ENCODE results near the gene P2RX6.
"Not testable (repeated sequence)": the region's sequence is repeated elsewhere in the genome, so short reads cannot be mapped to it uniquely, and the experiment has no call there.

Gene P2RX6

DNA sequence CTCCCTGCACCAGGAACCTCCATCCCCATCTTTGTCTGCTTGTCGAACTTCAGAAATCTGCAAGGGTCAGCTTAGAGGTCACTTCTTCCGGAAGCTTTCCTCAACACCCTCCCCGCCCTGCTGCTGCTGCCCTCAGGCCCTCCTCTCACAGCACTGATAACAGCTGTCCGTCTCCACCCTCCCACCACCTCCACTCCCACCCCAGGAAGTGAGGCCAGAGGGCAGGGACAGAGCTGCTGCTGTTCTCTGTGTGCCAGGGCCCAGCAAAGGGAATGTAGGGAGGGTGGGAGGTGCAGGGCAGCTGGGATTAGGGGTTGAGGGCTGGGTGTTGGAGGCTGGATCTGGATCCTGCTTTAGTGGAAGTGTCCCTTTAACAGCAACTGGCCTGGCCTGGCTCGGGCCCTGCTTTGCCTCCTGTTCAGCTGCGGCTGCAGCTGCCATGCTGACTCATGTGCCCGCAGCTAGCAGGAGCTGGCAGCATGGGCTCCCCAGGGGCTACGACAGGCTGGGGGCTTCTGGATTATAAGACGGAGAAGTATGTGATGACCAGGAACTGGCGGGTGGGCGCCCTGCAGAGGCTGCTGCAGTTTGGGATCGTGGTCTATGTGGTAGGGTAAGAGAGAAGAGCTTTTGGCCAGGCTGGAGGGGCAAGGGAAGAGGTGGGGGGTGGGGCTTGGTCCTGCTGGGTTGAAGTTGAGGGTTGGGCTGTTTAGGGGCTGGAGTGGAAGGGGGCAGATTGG, at the start of gene P2RX6:
P2RX6 (plus strand) TSS at position 440 of the 740 bp plus-strand sequence; CDS start at position 450, 10 bp downstream.
- DNase-seq (ENCODE audit: low spot score) = no peak

DNA sequence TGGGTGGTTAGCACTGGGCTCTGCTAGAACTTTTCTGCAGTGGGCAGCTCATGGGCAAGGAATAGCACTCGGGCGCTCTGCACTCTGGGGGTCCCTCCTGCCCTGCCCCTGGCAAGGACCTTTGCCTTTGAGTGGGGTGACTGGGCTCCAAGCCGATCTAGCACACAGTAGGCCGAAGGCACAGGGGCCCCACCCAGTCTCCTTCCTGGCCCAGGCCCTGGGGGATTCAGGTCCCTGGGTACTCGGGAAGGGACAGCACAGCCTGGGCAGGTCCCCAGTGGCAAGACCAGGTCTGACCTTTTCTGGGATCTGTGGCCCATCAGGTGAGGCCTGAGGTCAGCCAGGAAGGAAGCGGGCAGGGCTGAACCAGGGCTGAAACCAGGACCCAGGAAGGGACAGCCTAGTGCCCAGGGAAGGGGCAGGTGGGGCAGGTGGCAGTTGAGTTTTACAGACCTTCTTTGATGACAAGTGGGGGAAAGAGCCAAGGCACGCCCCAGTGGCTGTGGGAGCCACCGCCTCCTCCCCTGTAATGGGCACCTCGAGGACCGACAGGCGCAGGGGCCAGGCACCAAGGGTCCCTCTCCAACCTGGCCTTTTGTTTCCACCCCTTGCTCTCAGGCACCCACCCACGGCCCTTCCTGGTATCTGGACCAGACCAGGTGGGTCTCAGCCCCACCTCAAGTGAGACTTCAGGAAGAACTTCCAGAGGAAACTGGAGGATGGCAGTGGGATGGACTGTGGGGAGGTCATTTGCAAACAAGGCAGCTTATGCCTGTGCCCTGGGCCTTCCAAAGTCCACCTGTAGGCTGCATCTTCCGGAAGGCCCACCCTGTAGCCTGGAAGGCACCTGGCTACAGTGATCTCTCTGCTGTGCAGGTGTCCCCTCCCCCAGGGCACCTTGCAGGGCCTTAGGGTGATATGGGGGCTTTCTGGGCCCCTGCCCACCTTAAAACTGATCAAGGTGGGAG, 48.8 kb upstream of the P2RX6 start:
- DNase-seq (ENCODE audit: low spot score) = no peak

DNA sequence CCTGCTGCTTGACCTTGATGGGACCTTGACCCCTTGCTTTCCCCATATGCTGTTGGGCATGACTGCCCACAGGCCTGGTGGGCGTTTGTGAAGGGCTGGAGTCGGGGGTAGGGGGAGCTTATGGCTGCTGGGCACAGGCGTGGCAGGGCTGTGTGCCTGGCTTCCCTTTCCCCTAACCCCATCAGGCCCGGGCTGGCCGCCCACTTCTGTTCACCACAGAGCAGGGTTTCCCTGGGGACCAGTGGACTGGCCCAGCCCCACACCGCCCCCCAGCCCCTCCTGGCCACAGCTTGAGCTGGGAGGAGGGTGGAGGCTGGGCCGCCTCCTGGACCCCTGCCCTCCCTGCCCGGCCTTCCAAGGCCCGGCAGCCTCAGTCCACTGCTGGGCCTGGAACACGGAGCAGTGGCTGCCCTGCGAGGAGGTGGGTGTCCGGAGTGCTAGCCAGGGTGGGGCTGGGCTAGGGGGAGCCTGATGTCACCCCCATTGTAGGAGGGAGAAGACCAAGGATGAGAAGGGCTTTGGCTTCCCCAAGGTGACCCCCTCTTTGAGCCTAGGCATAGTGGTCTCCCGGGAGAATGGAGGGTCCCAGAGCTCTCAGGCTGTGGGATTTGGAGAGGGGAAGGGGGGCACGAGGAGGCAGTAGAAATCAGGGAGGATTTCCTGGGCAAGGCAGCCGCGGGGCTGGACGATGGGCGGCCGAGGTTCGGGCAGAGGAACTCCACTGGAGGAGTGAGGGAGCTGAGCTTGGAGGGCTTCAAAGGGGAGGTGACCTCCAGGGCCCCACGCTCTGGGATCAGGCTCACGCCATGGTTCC, 47.9 kb upstream of the P2RX6 start, which contains the start of gene AIFM3:
AIFM3 (plus strand) TSS at position 373 of the 814 bp plus-strand sequence. CDS start 690 bp downstream, outside the sequence.
- DNase-seq (ENCODE audit: low spot score) = no peak

DNA sequence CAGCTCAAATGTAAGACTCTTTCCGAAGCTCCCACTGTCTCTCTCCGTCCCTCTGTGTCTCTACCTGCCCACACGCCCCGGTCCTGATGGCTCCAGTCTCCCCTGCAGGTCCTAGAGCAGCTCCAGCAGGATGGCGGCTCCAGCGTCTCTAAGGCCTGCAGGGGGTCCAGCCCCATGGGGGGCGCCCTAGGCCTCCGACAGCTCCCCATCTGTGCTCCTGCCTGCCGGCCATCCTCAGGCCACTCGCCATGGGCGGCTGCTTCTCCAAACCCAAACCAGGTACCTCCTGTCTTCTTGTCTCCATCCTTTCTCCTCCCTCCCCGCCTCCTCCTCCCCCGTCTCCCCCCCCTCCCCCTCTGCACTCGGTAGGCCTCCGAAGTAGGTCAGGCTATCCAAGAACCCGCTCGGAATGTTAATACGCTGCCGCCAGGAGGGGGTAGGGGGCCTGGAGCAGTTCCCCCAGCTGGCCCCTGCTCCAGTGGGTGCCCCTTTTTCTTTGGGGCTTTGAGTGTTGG, 47.2 kb upstream of the P2RX6 start:
- no peak for DNase-seq (ENCODE audit: low spot score)

DNA sequence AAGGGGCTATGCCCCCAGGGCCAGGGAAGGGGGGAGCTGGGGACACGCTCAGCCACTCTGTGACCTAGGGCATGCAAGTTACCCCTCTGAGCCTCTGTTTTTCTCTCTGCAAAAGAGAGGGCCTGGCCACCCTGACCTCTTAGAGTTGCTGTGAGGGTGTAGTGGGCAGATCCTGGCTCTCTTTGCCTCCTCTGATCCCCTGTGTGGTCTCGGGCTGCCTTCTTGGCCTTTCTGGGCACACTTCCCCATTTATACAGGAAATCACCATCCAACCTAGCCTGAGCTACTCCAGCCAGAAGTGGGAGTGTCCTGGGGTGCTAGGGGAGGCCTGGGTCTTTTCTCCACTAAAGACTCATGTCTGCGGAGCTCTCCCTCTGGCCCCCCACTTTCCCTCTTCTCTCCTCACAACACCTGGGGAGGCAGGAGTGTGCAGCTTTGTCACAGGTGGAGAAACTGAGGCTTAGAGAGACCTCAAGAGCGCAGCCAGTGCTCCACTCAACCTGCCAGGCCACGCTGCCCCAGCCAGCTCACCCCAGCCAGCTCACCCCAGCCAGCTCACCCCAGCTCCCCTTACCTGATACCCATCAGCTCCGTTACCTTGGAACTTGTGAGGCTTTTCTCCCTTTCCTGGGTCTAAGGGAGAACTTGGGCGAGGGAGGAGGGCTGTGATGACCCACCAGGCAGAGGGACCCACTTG, 46.5 kb upstream of the P2RX6 start:
- DNase-seq (ENCODE audit: low spot score) = no peak

DNA sequence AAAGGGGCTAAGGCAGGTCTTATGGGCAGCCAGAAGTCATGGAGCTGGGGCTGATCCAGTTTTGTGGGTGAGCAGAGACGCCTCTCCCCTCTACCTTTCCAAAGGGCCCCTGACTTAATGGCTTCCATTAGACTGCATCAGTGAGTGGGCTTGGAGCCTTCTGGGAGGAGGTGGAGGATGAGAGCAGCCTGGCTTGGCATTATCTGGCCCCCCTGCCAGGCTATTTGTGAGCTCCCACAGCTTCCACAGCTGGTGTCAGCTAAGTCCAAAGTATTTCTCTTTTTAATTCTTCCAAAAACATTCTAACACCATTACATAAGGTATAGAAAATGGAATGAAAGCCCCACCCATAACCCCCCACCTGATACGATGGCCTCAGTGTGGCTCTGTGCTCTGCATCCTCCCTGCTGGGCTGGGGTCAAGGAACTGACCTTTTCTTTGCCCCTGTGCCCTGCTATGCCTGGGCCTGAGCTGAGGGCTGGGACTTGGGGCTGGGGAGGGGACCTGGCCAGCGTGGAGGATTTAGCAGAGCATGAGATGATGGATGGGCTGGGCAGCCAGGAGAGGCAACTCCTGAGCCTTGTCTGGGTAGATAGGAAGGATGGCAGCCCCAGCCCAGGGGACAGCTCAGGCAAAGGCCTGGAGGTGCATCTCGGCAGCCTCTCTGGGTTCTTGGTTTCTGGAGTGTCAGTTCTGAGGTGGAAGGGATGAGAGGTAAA, 43.9 kb upstream of the P2RX6 start:
- no peak for DNase-seq (ENCODE audit: low spot score)

DNA sequence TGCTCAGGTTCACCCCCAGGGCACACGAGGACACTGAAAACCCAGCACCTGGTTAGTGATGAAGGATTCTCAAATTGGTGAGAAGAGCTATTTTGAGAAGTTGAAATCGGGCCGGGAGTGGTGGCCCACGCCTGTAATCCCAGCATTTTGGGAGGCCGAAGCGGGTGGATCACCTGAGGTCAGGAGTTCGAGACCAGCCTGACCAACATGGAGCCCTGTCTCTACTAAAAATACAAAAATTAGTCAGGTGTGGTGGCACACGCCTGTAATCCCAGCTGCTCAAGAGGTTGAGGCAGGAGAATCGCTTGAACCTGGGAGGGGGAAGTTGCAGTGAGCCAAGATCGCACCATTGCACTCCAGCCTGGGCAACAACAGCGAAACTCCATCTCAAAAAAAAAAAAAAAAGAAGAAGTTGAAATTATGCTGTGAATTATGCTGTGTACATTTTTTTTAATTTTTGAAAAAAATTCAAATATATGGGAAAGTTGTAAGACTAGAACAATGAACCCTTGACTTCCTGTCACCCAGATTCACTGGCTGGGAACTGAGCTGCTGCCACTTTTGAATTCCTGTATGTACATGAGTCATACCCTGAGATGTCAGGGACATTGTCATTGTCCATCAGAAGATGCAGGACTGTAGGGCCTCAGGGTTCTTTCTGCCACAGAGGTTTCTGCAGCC, 42.8 kb upstream of the P2RX6 start:
- not testable (repeated sequence) for DNase-seq (ENCODE audit: low spot score)

DNA sequence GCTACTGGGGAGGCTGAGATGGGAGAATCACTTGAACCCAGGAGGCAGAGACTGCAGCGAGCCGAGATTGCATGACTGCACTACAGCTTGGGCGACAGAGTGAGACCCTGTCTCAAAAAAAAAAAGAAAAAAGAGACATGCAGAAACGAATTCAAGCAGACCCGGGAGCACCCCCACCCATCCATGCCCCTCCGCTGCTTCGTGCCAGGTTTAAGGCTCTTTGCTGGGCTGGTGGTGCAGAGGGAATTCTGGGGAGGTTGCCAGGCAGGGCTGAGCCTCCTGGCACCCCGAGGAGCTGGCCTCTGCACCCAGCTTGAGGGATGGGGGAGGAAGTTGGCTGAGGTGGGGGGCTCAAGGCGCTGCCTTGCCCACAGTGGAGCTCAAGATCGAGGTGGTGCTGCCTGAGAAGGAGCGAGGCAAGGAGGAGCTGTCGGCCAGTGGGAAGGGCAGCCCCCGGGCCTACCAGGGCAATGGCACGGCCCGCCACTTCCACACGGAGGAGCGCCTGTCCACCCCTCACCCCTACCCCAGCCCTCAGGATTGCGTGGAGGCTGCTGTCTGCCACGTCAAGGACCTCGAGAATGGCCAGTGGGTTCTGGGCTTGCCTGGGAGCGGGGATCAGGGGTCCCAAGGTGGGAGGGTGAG, 41.9 kb upstream of the P2RX6 start:
- DNase-seq (ENCODE audit: low spot score) = no peak

DNA sequence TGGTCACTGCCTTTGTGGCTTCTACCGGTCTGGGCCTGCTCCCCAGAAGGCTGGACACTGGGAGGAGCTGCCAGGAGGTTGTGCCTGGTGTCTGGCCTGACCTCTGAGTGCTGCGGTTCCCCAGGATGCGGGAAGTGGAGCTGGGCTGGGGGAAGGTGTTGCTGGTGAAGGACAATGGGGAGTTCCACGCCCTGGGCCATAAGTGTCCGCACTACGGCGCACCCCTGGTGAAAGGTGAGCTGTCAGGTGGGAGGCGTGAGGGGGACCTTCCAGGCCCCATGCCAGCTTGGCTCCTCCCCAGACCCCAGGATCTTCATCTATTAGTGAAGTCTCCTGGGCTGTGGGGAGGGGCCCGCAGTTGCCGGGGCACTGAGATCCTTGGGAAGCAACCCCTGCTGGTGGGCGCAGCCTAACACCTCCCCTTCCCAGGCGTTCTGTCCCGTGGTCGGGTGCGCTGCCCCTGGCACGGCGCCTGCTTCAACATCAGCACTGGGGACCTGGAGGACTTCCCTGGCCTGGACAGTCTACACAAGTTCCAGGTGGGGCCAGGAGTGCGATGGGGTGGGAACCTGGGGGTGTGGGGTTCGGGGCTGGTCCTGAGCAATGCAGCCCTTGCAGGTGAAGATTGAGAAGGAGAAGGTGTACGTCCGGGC, 41.2 kb upstream of the P2RX6 start:
- DNase-seq (ENCODE audit: low spot score) = no peak

DNA sequence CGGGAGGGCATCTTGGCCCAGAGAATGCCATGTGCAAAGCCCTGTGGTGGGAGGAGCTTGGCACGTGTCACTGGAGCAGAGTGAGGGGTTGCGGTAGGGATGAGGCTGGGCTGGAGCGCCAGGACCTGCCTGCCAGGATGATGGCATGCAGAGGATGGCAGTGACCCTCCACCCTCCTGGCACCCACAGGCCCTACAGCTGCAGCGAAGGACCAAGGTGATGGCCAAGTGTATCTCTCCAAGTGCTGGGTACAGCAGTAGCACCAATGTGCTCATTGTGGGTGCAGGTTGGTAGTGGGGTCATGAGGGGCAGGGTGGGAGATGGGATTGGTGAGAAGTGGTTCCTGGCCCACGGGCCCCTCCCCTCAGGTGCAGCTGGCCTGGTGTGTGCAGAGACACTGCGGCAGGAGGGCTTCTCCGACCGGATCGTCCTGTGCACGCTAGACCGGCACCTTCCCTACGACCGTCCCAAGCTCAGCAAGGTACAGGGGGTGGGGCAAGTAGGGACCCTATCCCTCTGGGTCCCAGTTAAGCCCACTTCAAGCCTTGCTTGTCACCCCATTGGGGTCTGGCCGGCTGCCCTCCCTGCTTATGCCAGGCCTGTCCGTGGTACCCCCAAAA, 40.5 kb upstream of the P2RX6 start:
- no peak for DNase-seq (ENCODE audit: low spot score)

DNA sequence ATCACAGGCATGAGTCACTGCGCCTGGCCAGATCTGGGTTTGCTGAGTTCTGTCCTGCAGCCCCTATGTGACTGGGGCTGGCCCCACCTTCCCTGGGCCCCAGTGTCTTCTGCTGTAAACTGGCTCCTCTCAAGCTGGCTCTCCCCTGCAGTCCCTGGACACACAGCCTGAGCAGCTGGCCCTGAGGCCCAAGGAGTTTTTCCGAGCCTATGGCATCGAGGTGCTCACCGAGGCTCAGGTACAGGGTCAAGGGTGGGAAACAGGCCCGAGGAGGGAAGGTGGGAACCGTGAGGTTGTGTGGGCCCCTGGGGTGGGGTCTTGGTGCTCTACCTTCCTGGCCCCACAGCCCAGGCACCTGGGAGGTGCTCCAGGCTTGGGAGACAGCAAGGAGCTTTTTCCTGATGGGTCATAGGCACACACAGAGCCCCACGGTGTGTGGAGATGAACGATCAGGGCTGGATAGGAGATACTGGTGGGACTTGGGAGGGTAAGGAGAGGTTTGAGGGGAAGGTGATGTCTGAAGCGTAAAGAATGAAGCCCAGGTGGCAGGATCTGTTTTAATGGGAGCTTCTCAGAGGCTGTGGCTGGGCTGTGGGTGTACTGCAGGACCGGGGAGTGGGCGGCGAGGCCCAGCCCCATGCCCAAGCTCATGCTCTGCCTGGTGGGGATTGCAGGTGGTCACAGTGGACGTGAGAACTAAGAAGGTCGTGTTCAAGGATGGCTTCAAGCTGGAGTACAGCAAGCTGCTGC, 39.2 kb upstream of the P2RX6 start:
- DNase-seq (ENCODE audit: low spot score) = no peak

DNA sequence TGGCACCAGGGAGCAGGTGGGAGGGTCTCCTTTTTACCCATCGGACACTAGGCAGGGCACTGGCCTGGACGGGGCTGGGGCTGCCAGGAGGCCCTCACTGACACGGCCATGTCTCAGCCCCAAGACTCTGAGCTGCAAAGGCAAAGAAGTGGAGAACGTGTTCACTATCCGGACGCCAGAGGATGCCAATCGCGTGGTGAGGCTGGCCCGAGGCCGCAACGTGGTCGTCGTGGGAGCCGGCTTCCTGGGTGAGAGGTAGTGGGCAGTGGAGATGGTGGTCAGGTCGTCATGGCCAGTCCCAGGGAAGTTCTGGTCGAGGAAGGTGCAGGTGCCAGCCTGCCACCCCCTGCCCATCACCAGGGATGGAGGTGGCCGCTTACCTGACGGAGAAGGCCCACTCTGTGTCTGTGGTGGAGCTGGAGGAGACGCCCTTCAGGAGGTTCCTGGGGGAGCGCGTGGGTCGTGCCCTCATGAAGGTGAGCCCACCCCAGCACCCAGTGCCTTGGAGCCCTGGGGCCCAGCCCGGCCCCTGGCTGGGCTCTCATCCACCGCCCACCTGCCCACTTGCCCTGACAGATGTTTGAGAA, 38.6 kb upstream of the P2RX6 start:
- no peak for DNase-seq (ENCODE audit: low spot score)

DNA sequence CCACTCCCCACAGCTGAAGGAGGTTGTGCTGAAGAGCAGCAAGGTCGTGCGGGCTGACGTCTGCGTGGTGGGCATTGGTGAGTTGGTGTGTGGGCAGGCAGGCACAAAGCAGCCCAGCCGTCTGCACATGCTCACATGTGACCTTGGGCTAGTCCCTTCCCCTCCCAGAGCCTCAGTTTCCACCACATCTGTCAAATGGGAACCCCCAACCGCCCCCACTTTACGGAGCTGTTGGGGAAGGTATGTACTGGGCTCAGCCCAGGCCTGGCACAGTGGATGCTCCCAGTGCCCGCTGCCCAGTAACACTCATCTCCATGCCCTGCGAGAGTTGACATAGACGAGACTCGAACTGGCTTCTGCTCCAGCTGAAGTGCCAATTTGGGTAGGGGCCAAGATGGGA, 37.9 kb upstream of the P2RX6 start:
- DNase-seq (ENCODE audit: low spot score) = no peak

DNA sequence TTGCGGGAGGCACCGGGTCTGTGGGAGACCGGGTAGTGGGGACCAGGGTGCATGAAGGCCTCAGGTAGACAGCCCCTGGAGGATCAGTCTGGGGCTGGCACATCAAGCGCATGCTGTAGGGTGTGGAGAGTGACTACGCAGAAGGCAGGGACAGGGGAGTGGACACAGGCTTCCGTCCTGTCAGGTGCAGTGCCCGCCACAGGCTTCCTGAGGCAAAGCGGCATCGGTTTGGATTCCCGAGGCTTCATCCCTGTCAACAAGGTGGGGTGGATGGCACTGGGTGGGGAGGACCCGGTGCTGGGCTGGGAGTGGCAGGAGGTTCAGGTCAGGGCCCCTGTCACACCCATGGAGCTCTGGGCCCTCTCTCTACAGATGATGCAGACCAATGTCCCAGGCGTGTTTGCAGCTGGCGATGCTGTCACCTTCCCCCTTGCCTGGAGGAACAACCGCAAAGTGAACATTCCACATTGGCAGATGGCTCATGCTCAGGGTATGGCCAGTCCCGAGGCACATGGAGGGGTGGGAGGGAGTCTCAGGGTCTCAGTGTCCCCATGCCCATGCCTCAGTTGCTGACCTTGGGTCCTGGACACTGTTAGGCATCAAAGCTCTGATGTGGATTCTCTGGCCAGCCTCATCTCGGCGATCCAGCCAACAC, 37.3 kb upstream of the P2RX6 start:
- no peak for DNase-seq (ENCODE audit: low spot score)

DNA sequence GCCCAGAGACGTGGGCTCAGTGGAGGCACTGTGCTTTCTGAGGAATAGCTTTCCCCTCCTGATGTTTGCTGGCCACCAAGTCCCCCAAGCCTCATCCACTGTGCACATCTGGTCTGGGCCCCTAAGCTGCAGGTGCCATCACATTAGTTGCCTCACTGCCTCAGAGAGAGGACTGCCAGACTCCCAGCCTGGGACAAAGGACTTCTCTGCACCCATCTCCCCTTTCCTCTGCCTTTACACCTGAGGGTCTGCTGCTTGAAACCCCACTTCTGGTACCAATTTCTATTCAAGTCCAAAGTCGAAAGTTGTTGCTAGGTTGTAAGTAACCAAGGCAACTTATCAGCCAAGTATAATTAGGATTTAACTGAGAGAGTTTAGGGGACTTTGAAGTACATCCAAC, 36.5 kb upstream of the P2RX6 start:
- DNase-seq (ENCODE audit: low spot score) = no peak

DNA sequence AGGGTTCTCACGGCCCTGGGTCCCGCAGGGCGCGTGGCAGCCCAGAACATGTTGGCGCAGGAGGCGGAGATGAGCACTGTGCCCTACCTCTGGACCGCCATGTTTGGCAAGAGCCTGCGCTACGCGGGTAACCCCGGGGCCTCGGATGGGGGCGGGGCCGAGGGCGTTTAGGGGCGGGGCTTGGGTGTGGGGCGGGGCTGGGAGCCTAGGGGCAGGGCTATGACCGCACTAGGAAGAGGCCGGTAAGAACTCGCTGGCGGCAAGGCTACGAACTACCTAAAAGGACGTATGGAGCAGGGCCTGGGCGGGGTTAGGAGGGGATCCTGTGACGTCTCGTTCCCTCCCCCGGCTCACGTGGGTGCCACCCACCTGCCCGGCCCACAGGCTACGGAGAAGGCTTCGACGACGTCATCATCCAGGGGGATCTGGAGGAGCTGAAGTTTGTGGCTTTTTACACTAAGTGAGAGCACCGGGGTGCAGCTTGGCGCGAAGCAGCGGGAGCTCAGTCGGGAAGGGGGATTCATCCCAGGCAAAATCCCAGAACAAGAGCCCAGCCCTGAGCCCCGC, 35.6 kb upstream of the P2RX6 start:
- peak; percentile 40 for DNase-seq (ENCODE audit: low spot score)
